K562 (cell line): ENCODE measurements around the gene AKAP12. TPM values are rescaled to one million over a fixed set of nuclear protein-coding genes. Genes with fewer than 3 reads are reported as not detected.

Experiments
- BRF1 ChIP-seq: IDR thresholded peaks from 3 replicates; pipeline ENCODE4 v1.6.1; 2011; ENCODE audit warnings: borderline replicate concordance, mild to moderate bottlenecking; ENCODE audit not compliant: insufficient read length; ENCODE audit errors: extremely low read depth
- CAMTA2 ChIP-seq: fragments of 250-450 bp; sonication (Bioruptor Pico); conservative IDR thresholded peaks from 2 replicates; pipeline ENCODE4 v1.5.1; 2022
- HNRNPUL1 ChIP-seq: fragments of 200-400 bp; formaldehyde crosslinking; IDR thresholded peaks from 2 replicates; pipeline ENCODE4 v1.6.1; 2017; ENCODE audit warnings: low read length
- KAT2B ChIP-seq: IDR thresholded peaks from one replicate; pipeline ENCODE4 v1.6.1; 2012; ENCODE audit warnings: low read depth, mild to moderate bottlenecking, control low read depth, inconsistent platforms, low read length, moderate library complexity
- RBM22 ChIP-seq: fragments of 200-400 bp; formaldehyde crosslinking; IDR thresholded peaks from 2 replicates; pipeline ENCODE4 v1.6.1; 2018; ENCODE audit warnings: low read length, low read depth; ENCODE audit not compliant: poor library complexity, severe bottlenecking
- RUNX1 ChIP-seq: sonication (generic); IDR thresholded peaks from 2 replicates; pipeline ENCODE4 v1.6.1; 2016; ENCODE audit warnings: antibody characterized with exemption, low read depth
- SAFB2 ChIP-seq: fragments of 200-400 bp; formaldehyde crosslinking; IDR thresholded peaks from 2 replicates; pipeline ENCODE4 v1.6.1; 2018; ENCODE audit warnings: borderline replicate concordance, low read length, low read depth, moderate library complexity; ENCODE audit not compliant: severe bottlenecking
- SIN3B ChIP-seq: fragments of 450-650 bp; IDR thresholded peaks from 2 replicates; pipeline ENCODE4 v1.6.1; 2017; ENCODE audit warnings: low read depth, mild to moderate bottlenecking, moderate library complexity
- SLC30A9 ChIP-seq: fragments of 250-450 bp; sonication (Bioruptor Pico); IDR thresholded peaks from 2 replicates; pipeline ENCODE4 v1.8.0; 2022; ENCODE audit warnings: mild to moderate bottlenecking, moderate library complexity
- TAF7 ChIP-seq: fragments of 450-650 bp; IDR thresholded peaks from 2 replicates; pipeline ENCODE4 v1.6.1; 2016; ENCODE audit warnings: missing genetic modification characterization, missing compliant biosample characterization
- TCFL5 ChIP-seq: fragments of 250-450 bp; sonication (Bioruptor Pico); conservative IDR thresholded peaks from 2 replicates; pipeline ENCODE4 v1.6.1; 2021; ENCODE audit warnings: mild to moderate bottlenecking, moderate library complexity, matching md5 sums
- polyA plus RNA-seq, 8 experiments: library from polyadenylated mRNA; depleted of rRNA in 4 of 8; stranded (reverse) in 5 of 8; unstranded in 3 of 8; fragments of >200 nt; fragmentation: Nextera tagmentation in 2 of 8; fragmentation: Illumina TruSeq in 1 of 8; extraction: Ambion mirVana in 2 of 8; extraction: Trizol in 1 of 8; gene quantifications; 2 replicates each; pipeline versions ENCODE4 v1.2.1 to v1.2.3, GENCODE V29; 2011 to 2014; ENCODE audit warnings: inconsistent platforms in 1 of 8, missing spikeins in 1 of 8
- total RNA-seq, 7 experiments: library from RNA; depleted of rRNA in 6 of 7; stranded (reverse); fragments of >200 nt in 6 of 7; fragmentation: Illumina TruSeq in 2 of 7; extraction: Trizol in 2 of 7; gene quantifications; 2 replicates each; pipeline versions ENCODE4 v1.2.1 to v1.2.3, GENCODE V29; 2011 to 2021; ENCODE audit warnings: low replicate concordance in 1 of 7
- TF ChIP-seq, protein P1 (sequence below): sonication (generic); formaldehyde crosslinking; IDR thresholded peaks from 2 replicates; pipeline ENCODE4 v1.4.0; 2020; ENCODE audit warnings: mild to moderate bottlenecking, missing genetic modification reagents
- TF ChIP-seq, protein P2 (sequence below): sonication (generic); formaldehyde crosslinking; IDR thresholded peaks from 2 replicates; pipeline ENCODE4 v1.8.1; 2023; ENCODE audit warnings: mild to moderate bottlenecking, missing genetic modification reagents, moderate library complexity
- TF ChIP-seq, protein P3 (sequence below): sonication (generic); formaldehyde crosslinking; IDR thresholded peaks from 2 replicates; pipeline ENCODE4 v1.8.0; 2023; ENCODE audit warnings: mild to moderate bottlenecking, missing genetic modification reagents

The AKAP12 gene
- total and polyA plus RNA-seq, 9 of the 15 experiments (the other 6 are each of a cell fraction or from before 2014, with no cell fraction given), result 0.08 to 2.0 (median 0.62) TPM

DNA sequence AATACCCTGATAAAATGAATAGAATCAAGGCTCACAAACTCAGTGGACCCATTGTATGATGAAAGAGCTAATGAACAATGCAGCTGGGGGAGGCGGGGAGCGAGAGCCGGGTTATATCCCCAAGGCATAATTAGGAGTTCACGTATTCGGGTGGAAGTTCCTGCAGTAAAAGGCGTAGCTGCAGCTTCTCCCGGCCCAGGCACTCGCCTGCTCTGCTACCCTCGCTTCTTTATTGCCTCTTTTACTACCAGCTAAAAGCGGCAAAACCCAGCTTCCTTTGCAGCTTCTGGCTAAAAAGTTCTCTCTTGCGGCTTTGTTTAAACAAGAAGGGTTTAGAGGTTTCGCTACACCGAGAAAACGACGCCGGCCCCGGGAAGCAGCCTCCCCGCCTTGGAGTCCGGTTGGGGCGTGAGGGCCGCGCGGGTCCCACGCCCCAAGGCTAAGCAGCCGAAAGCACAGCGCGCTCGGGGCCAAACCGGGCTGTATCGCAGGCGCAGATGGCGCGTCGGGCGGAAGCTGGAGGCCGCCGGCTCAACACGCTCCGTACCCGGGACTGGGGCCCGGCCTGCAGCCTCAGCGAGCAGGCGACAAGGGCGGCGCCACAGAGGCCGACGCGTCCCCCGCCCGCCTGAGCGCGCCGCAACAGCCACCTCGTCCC is 150.0 kb downstream of the AKAP12 start (continued):
- no peak for TF ChIP-seq BRF1
- no peak for TF ChIP-seq TCFL5 (CRISPR knock-in tag)
- TF ChIP-seq CAMTA2, result 0 out of 2 replicates have a peak, but pooled peaks have one; percentile 58
- no peak for TF ChIP-seq KAT2B
- TF ChIP-seq RUNX1, result no peak
- TF ChIP-seq, protein P1, sequence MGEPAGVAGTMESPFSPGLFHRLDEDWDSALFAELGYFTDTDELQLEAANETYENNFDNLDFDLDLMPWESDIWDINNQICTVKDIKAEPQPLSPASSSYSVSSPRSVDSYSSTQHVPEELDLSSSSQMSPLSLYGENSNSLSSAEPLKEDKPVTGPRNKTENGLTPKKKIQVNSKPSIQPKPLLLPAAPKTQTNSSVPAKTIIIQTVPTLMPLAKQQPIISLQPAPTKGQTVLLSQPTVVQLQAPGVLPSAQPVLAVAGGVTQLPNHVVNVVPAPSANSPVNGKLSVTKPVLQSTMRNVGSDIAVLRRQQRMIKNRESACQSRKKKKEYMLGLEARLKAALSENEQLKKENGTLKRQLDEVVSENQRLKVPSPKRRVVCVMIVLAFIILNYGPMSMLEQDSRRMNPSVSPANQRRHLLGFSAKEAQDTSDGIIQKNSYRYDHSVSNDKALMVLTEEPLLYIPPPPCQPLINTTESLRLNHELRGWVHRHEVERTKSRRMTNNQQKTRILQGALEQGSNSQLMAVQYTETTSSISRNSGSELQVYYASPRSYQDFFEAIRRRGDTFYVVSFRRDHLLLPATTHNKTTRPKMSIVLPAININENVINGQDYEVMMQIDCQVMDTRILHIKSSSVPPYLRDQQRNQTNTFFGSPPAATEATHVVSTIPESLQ, result 0 out of 2 replicates have a peak, but pooled peaks have one; percentile 69
- TF ChIP-seq, protein P2, sequence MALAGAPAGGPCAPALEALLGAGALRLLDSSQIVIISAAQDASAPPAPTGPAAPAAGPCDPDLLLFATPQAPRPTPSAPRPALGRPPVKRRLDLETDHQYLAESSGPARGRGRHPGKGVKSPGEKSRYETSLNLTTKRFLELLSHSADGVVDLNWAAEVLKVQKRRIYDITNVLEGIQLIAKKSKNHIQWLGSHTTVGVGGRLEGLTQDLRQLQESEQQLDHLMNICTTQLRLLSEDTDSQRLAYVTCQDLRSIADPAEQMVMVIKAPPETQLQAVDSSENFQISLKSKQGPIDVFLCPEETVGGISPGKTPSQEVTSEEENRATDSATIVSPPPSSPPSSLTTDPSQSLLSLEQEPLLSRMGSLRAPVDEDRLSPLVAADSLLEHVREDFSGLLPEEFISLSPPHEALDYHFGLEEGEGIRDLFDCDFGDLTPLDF (CRISPR knock-in tag), result no peak; the same call in 1 of the 2 replicates
- TF ChIP-seq, protein P3, sequence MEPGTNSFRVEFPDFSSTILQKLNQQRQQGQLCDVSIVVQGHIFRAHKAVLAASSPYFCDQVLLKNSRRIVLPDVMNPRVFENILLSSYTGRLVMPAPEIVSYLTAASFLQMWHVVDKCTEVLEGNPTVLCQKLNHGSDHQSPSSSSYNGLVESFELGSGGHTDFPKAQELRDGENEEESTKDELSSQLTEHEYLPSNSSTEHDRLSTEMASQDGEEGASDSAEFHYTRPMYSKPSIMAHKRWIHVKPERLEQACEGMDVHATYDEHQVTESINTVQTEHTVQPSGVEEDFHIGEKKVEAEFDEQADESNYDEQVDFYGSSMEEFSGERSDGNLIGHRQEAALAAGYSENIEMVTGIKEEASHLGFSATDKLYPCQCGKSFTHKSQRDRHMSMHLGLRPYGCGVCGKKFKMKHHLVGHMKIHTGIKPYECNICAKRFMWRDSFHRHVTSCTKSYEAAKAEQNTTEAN, result no peak
- TF ChIP-seq RBM22, result peak; percentile 86
- no peak for TF ChIP-seq SLC30A9 (CRISPR knock-in tag)
- no peak for TF ChIP-seq HNRNPUL1
- TF ChIP-seq TAF7 (tag), result peak; percentile 76
- peak; percentile 11; the same call in 1 of the 2 replicates for TF ChIP-seq SIN3B
- no peak for TF ChIP-seq SAFB2
